Measurements from ENCODE around the gene TRMT11.

Gene TRMT11

GRCh38 chr6:125986301-125987025 is at the start of gene TRMT11:
TRMT11 (plus strand) TSS chr6:125986540; CDS start chr6:125986551, 11 bp downstream.
- H3K27me3 ChIP-seq (ENCODE audit: control insufficient read depth, insufficient read depth, low read length), result no peaks in the 10 kb centered on the region
- H3K9me3 ChIP-seq (ENCODE audit: control insufficient read depth, insufficient read depth, low read length), result no peaks in the 10 kb centered on the region
- H3K4me3 ChIP-seq (ENCODE audit: low read length), result peak within 1 kb of the TSS; percentile 62
- no peaks in the 10 kb centered on the region for H3K36me3 ChIP-seq (ENCODE audit: control insufficient read depth, insufficient read depth, low read length)
- H3K4me1 ChIP-seq (ENCODE audit: control insufficient read depth, insufficient read depth, low read length), result 0 out of 2 replicates have a peak, but pooled peaks cover 2% of the 10 kb centered on the region
- H3K27ac ChIP-seq (ENCODE audit: low read length), result no peak within 1 kb of the TSS
- DNase-seq (ENCODE audit: low read depth, low spot score), result peak; percentile 95
- WGBS (ENCODE audit: insufficient coverage, insufficient read length), result no CpG with 5 or more reads among the region's 52 CpGs

- Histone ChIP-seq H3K9me3 (ENCODE audit: control insufficient read depth, insufficient read depth, low read length) (no peaks in the 10 kb centered on the region), H3K27ac (ENCODE audit: low read length) (no peak overlapping the region), H3K4me1 (ENCODE audit: control insufficient read depth, insufficient read depth, low read length) (no peaks in the 10 kb centered on the region), H3K4me3 (ENCODE audit: low read length) (no peak overlapping the region), H3K27me3 (ENCODE audit: control insufficient read depth, insufficient read depth, low read length) (no peaks in the 10 kb centered on the region), H3K36me3 (ENCODE audit: control insufficient read depth, insufficient read depth, low read length) (no peaks in the 10 kb centered on the region)
- WGBS (ENCODE audit: insufficient coverage, insufficient read length), result no CpG with 5 or more reads among the region's 1 CpG
- no peak for DNase-seq (ENCODE audit: low read depth, low spot score)
Observed at GRCh38 chr6:125939026-125939425, 47.3 kb upstream of the TRMT11 start.

- Histone ChIP-seq H3K4me1 (ENCODE audit: control insufficient read depth, insufficient read depth, low read length) (no peaks in the 10 kb centered on the region), H3K27ac (ENCODE audit: low read length) (no peak overlapping the region), H3K9me3 (ENCODE audit: control insufficient read depth, insufficient read depth, low read length) (no peaks in the 10 kb centered on the region), H3K27me3 (ENCODE audit: control insufficient read depth, insufficient read depth, low read length) (no peaks in the 10 kb centered on the region), H3K4me3 (ENCODE audit: low read length) (no peak overlapping the region), H3K36me3 (ENCODE audit: control insufficient read depth, insufficient read depth, low read length) (no peaks in the 10 kb centered on the region)
- no peak for DNase-seq (ENCODE audit: low read depth, low spot score)
- no CpG with 5 or more reads among the region's 2 CpGs for WGBS (ENCODE audit: insufficient coverage, insufficient read length)
Observed at GRCh38 chr6:125939791-125940190, 46.5 kb upstream of the TRMT11 start.

- H3K9me3 ChIP-seq (ENCODE audit: control insufficient read depth, insufficient read depth, low read length), result no peaks in the 10 kb centered on the region
- no peak overlapping the region for H3K27ac ChIP-seq (ENCODE audit: low read length)
- no peak for DNase-seq (ENCODE audit: low read depth, low spot score)
- H3K4me3 ChIP-seq (ENCODE audit: low read length), result no peak overlapping the region
- no peaks in the 10 kb centered on the region for H3K36me3 ChIP-seq (ENCODE audit: control insufficient read depth, insufficient read depth, low read length)
- WGBS (ENCODE audit: insufficient coverage, insufficient read length), result no CpG with 5 or more reads among the region's 5 CpGs
- no peaks in the 10 kb centered on the region for H3K27me3 ChIP-seq (ENCODE audit: control insufficient read depth, insufficient read depth, low read length)
- no peaks in the 10 kb centered on the region for H3K4me1 ChIP-seq (ENCODE audit: control insufficient read depth, insufficient read depth, low read length)
Observed at GRCh38 chr6:125940247-125941041, 45.9 kb upstream of the TRMT11 start.

- no peak overlapping the region for H3K27ac ChIP-seq (ENCODE audit: low read length)
- no peaks in the 10 kb centered on the region for H3K4me1 ChIP-seq (ENCODE audit: control insufficient read depth, insufficient read depth, low read length)
- DNase-seq (ENCODE audit: low read depth, low spot score), result no peak
- no peaks in the 10 kb centered on the region for H3K27me3 ChIP-seq (ENCODE audit: control insufficient read depth, insufficient read depth, low read length)
- no CpG with 5 or more reads among the region's 10 CpGs for WGBS (ENCODE audit: insufficient coverage, insufficient read length)
- H3K36me3 ChIP-seq (ENCODE audit: control insufficient read depth, insufficient read depth, low read length), result no peaks in the 10 kb centered on the region
- no peaks in the 10 kb centered on the region for H3K9me3 ChIP-seq (ENCODE audit: control insufficient read depth, insufficient read depth, low read length)
- H3K4me3 ChIP-seq (ENCODE audit: low read length), result no peak overlapping the region
Observed at GRCh38 chr6:125942672-125943527, 43.4 kb upstream of the TRMT11 start.

GRCh38 chr6:125943528-125944433 is 42.6 kb upstream of the TRMT11 start:
- Histone ChIP-seq H3K27ac (ENCODE audit: low read length) (no peak overlapping the region), H3K4me1 (ENCODE audit: control insufficient read depth, insufficient read depth, low read length) (no peaks in the 10 kb centered on the region), H3K4me3 (ENCODE audit: low read length) (no peak overlapping the region), H3K27me3 (ENCODE audit: control insufficient read depth, insufficient read depth, low read length) (no peaks in the 10 kb centered on the region), H3K9me3 (ENCODE audit: control insufficient read depth, insufficient read depth, low read length) (no peaks in the 10 kb centered on the region), H3K36me3 (ENCODE audit: control insufficient read depth, insufficient read depth, low read length) (no peaks in the 10 kb centered on the region)
- 100% methylated on average over 1 of the region's 4 CpGs for WGBS (ENCODE audit: insufficient coverage, insufficient read length)
- no peak for DNase-seq (ENCODE audit: low read depth, low spot score)

- Histone ChIP-seq H3K27me3 (ENCODE audit: control insufficient read depth, insufficient read depth, low read length) (no peaks in the 10 kb centered on the region), H3K36me3 (ENCODE audit: control insufficient read depth, insufficient read depth, low read length) (no peaks in the 10 kb centered on the region), H3K4me3 (ENCODE audit: low read length) (no peak overlapping the region), H3K27ac (ENCODE audit: low read length) (no peak overlapping the region), H3K9me3 (ENCODE audit: control insufficient read depth, insufficient read depth, low read length) (no peaks in the 10 kb centered on the region), H3K4me1 (ENCODE audit: control insufficient read depth, insufficient read depth, low read length) (no peaks in the 10 kb centered on the region)
- no CpG with 5 or more reads among the region's 5 CpGs for WGBS (ENCODE audit: insufficient coverage, insufficient read length)
- no peak for DNase-seq (ENCODE audit: low read depth, low spot score)
Observed at GRCh38 chr6:125944434-125944816, 41.9 kb upstream of the TRMT11 start.

GRCh38 chr6:125944896-125945295 is 41.4 kb upstream of the TRMT11 start:
- no peaks in the 10 kb centered on the region for H3K36me3 ChIP-seq (ENCODE audit: control insufficient read depth, insufficient read depth, low read length)

GRCh38 chr6:125945378-125946141 is 40.8 kb upstream of the TRMT11 start:
- no peak for DNase-seq (ENCODE audit: low read depth, low spot score)
- no peaks in the 10 kb centered on the region for H3K36me3 ChIP-seq (ENCODE audit: control insufficient read depth, insufficient read depth, low read length)
- no peak overlapping the region for H3K27ac ChIP-seq (ENCODE audit: low read length)

More at GRCh38 chr6:125944896-125945295, 41.4 kb upstream of the TRMT11 start:
- no peak for DNase-seq (ENCODE audit: low read depth, low spot score)
- Histone ChIP-seq H3K4me3 (ENCODE audit: low read length) (no peak overlapping the region), H3K27ac (ENCODE audit: low read length) (no peak overlapping the region), H3K9me3 (ENCODE audit: control insufficient read depth, insufficient read depth, low read length) (no peaks in the 10 kb centered on the region), H3K27me3 (ENCODE audit: control insufficient read depth, insufficient read depth, low read length) (no peaks in the 10 kb centered on the region), H3K4me1 (ENCODE audit: control insufficient read depth, insufficient read depth, low read length) (no peaks in the 10 kb centered on the region)
- no CpG with 5 or more reads among the region's 1 CpG for WGBS (ENCODE audit: insufficient coverage, insufficient read length)

More at GRCh38 chr6:125945378-125946141, 40.8 kb upstream of the TRMT11 start:
- Histone ChIP-seq H3K4me3 (ENCODE audit: low read length) (no peak overlapping the region), H3K4me1 (ENCODE audit: control insufficient read depth, insufficient read depth, low read length) (no peaks in the 10 kb centered on the region), H3K9me3 (ENCODE audit: control insufficient read depth, insufficient read depth, low read length) (no peaks in the 10 kb centered on the region), H3K27me3 (ENCODE audit: control insufficient read depth, insufficient read depth, low read length) (no peaks in the 10 kb centered on the region)
- no CpG with 5 or more reads among the region's 1 CpG for WGBS (ENCODE audit: insufficient coverage, insufficient read length)
